ENCODE results near the gene MAGEC1.

DNA sequence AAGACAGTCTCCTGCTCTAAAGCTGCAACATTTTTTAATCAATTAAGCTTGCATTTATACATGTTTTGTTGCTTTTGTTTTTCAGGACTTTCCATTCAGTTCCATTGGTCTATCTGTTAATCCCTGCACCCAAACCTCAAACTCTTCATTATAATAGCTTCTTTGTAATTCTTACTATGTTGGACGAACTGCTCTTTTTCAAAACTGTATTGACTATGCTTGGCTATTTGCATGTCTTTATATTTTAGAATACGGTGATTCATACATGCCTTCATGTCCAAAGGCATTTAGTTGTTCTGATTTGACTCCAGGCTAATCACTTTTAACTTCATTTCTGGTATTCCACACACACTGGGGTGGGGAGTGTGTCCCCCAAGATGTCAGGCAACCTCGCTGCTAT is 14.1 kb downstream of the MAGEC1 start:
- no peak for TF ChIP-seq POLR2A (IDR thresholded peaks at IDR 0.05)
- TF ChIP-seq, protein P1, sequence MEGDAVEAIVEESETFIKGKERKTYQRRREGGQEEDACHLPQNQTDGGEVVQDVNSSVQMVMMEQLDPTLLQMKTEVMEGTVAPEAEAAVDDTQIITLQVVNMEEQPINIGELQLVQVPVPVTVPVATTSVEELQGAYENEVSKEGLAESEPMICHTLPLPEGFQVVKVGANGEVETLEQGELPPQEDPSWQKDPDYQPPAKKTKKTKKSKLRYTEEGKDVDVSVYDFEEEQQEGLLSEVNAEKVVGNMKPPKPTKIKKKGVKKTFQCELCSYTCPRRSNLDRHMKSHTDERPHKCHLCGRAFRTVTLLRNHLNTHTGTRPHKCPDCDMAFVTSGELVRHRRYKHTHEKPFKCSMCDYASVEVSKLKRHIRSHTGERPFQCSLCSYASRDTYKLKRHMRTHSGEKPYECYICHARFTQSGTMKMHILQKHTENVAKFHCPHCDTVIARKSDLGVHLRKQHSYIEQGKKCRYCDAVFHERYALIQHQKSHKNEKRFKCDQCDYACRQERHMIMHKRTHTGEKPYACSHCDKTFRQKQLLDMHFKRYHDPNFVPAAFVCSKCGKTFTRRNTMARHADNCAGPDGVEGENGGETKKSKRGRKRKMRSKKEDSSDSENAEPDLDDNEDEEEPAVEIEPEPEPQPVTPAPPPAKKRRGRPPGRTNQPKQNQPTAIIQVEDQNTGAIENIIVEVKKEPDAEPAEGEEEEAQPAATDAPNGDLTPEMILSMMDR (IDR thresholded peaks at IDR 0.05): no peak

All from adrenal gland (tissue), 5 donors.